Measurements from ENCODE around the gene LRRN3.

- TF ChIP-seq POLR2AphosphoS5 (IDR thresholded peaks at IDR 0.05; ENCODE audit: low read depth, low read length) = no peak
- TF ChIP-seq SPI1 (IDR thresholded peaks at IDR 0.05; ENCODE audit: low read depth, low read length) = no peak
- TF ChIP-seq POLR2A (IDR thresholded peaks at IDR 0.05; ENCODE audit: low read depth, low read length) = no peak
- no peak for TF ChIP-seq TAF1 (IDR thresholded peaks at IDR 0.05; ENCODE audit: low read depth, low read length)
Measured at GRCh38 chr7:111113263-111114017, 22.5 kb downstream of the LRRN3 start.
